HFFc6 (cell line): ENCODE data around the gene GPD1. TPM values are rescaled to one million over a fixed set of nuclear protein-coding genes. Genes with fewer than 3 reads are reported as not detected.

Source experiments
- DNase-seq: peaks from one replicate; pipeline ENCODE4 v3.0.0-alpha.2; 2018
- H3K27ac Mint-ChIP-seq: 2 replicates; pipeline ENCODE4 v1.8.0; 2020; ENCODE audit warnings: mild to moderate bottlenecking, mixed read lengths
- H3K27me3 Mint-ChIP-seq: 2 replicates; pipeline ENCODE4 v1.8.0; 2021; ENCODE audit warnings: mild to moderate bottlenecking, moderate library complexity, mixed read lengths; ENCODE audit not compliant: insufficient read depth
- H3K36me3 Mint-ChIP-seq: 2 replicates; pipeline ENCODE4 v1.8.0; 2021; ENCODE audit warnings: low read depth, mixed read lengths
- H3K4me1 Mint-ChIP-seq: 2 replicates; pipeline ENCODE4 v1.8.0; 2020; ENCODE audit warnings: low read depth, mixed read lengths
- H3K4me3 Mint-ChIP-seq: 2 replicates; pipeline ENCODE4 v1.8.0; 2020; ENCODE audit warnings: mild to moderate bottlenecking, moderate library complexity, mixed read lengths
- H3K9me3 Mint-ChIP-seq: 2 replicates; pipeline ENCODE4 v1.8.0; 2020; ENCODE audit warnings: mild to moderate bottlenecking, mixed read lengths
- total RNA-seq, 6 experiments: library from RNA; stranded (reverse); fragmentation: NEBNext Ultra II Directional; extraction: Animal tissue kit (Norgen Biotek cat#: 25700); gene quantifications; 2 replicates in 1 of 6; 3 replicates in 5 of 6; pipeline ENCODE4 v1.2.3, GENCODE V29; 2021
- TF ChIP-seq, protein P1 (sequence below): fragments of 200-600 bp; sonication (generic); IDR thresholded peaks from 2 replicates; pipeline ENCODE4 v1.5.0; 2021; ENCODE audit warnings: antibody characterized with exemption, mild to moderate bottlenecking

GPD1 gene
- total RNA-seq, 6 experiments from 2014 or later: 0.20 TPM; not detected in 5

DNA sequence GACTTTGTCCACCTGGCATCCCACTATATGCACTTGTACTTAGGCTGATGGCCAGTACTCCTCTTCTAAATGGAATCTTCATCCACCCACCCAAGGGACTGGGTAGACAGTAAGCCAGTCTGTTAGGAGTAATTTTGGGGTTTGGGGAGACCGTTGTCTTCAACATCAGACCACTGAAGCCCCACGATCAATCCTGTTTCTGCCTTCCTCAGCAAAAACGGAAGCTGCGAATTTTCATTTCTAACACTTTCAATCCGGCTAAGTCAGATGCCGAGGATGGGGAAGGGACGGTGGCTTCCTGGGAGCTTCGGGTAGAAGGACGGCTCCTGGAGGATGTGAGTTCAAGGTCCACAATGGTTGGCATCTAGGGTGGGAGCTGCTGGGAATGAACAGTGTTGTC is 16.7 kb upstream of the GPD1 start:
- peak overlapping the region; percentile 85 for H3K27ac Mint-ChIP-seq
- no peaks in the 10 kb centered on the region; the same call in 1 of the 2 replicates for H3K27me3 Mint-ChIP-seq
- peak overlapping the region; percentile 92; the same call in 1 of the 2 replicates for H3K4me3 Mint-ChIP-seq
- no peaks in the 10 kb centered on the region for H3K9me3 Mint-ChIP-seq
- TF ChIP-seq, protein P1, sequence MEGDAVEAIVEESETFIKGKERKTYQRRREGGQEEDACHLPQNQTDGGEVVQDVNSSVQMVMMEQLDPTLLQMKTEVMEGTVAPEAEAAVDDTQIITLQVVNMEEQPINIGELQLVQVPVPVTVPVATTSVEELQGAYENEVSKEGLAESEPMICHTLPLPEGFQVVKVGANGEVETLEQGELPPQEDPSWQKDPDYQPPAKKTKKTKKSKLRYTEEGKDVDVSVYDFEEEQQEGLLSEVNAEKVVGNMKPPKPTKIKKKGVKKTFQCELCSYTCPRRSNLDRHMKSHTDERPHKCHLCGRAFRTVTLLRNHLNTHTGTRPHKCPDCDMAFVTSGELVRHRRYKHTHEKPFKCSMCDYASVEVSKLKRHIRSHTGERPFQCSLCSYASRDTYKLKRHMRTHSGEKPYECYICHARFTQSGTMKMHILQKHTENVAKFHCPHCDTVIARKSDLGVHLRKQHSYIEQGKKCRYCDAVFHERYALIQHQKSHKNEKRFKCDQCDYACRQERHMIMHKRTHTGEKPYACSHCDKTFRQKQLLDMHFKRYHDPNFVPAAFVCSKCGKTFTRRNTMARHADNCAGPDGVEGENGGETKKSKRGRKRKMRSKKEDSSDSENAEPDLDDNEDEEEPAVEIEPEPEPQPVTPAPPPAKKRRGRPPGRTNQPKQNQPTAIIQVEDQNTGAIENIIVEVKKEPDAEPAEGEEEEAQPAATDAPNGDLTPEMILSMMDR: no peak
- no peak for DNase-seq
- H3K4me1 Mint-ChIP-seq: peaks cover 50% of the 10 kb centered on the region
- peaks cover 24% of the 10 kb centered on the region for H3K36me3 Mint-ChIP-seq

DNA sequence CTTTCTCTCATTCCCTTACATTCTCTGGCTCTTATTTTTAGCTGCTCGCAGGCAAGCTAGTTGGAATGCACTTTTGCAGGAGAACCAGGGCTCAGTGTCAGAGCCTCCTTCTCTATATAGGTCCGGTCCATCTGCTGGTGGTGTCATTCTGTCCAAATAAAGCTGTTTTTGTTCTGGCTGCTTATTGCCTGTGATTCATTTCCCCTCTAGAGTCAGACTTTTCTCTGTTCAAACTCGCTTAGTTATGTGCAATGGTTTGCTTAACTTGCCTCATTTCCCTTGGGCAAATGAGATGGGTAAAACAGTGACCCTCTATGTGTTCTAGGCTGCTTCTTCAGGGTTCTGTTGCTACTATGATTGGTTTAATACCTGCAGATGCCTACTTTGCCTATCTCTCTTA is 15.8 kb upstream of the GPD1 start:
- Mint-ChIP-seq H3K4me1 (peaks cover 50% of the 10 kb centered on the region), H3K27me3 (no peaks in the 10 kb centered on the region; the same call in 1 of the 2 replicates), H3K36me3 (peaks cover 24% of the 10 kb centered on the region), H3K27ac (peak overlapping the region; percentile 85), H3K4me3 (peak overlapping the region; percentile 67), H3K9me3 (no peaks in the 10 kb centered on the region)
- peak; percentile 64 for DNase-seq
- TF ChIP-seq, protein P1: no peak

DNA sequence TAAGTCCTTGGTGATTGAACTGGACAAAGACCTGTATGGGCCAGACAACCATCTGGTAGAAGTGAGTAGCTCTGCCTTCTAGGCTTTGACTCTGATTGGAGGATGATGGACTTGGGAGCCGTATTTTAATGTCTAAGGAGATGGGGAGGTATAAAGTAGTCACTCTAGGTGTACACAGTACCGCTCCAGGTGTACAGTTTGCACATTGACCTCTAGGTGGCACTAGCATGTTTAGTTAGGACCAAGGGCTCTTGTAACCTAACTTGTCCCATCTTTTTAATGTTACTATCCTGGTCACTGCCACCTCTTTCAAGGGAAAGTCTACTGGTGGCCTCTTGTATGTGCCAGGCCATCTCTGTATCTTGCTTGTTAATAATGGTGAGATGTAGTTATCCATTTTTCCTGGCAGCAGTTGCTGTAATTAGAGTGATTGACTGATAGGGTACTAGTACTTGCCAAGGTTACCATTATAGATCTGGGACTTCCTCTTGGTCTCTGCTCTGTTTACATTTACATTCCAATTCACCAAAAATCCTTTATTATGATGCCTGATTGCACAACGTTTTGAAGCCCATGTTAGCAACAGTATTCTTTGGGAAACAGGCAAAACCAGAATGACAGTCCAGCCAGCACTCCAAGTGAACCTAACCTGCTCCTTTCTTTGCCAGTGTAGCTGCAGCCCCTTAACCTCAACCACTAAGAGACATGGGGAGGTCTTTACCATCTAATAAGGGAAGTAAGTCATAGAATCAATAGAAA is 15.1 kb upstream of the GPD1 start:
- DNase-seq: peak; percentile 39
- Mint-ChIP-seq H3K27me3 (no peaks in the 10 kb centered on the region; the same call in 1 of the 2 replicates), H3K4me3 (peak overlapping the region; percentile 67), H3K9me3 (no peaks in the 10 kb centered on the region), H3K27ac (peak overlapping the region; percentile 85), H3K4me1 (peaks cover 45% of the 10 kb centered on the region), H3K36me3 (peaks cover 24% of the 10 kb centered on the region)
- TF ChIP-seq, protein P1: peak; percentile 90

DNA sequence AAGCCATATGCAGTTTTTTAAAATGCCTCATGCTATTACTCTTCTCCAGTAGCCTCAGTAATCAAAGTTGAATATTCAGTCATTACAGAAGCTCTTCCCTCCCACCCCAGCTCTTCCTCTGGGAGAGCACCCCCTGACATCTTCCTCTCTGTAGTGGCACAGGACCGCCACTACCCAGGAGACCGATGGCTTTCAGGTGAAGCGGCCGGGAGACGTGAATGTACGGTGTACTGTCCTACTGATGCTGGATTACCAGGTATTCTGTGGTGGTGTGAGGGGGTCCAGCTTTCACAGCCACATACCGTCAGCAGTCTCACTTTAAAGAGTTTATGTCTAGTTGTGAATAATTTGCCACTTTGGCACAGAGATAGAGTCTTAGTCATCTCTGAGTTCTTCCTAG is 14.1 kb upstream of the GPD1 start:
- no peak for DNase-seq
- Mint-ChIP-seq H3K4me1 (peaks cover 43% of the 10 kb centered on the region), H3K27ac (no peak overlapping the region), H3K4me3 (no peak overlapping the region), H3K36me3 (peaks cover 24% of the 10 kb centered on the region), H3K27me3 (no peaks in the 10 kb centered on the region; the same call in 1 of the 2 replicates), H3K9me3 (no peaks in the 10 kb centered on the region)
- TF ChIP-seq, protein P1: no peak

DNA sequence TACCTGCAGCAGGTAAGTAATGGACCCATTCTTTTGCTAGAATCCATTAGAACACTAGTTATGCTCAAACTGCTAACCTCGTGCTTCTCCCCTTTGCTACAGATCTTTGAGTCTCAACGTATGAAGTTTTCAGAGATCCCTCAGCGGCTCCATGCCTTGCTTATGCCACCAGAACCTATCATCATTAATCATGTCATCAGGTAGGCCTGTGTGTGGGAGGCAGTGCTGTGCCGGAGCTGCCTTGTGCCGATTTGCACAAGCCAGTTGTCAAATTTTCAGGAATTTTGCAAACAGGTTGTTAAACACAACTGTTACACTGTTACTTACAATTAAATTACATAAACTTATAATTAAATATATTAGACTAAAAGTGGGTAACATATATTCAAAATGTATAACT is 13.4 kb upstream of the GPD1 start:
- Mint-ChIP-seq H3K9me3 (no peaks in the 10 kb centered on the region), H3K4me1 (peaks cover 43% of the 10 kb centered on the region), H3K36me3 (peaks cover 30% of the 10 kb centered on the region), H3K27me3 (no peaks in the 10 kb centered on the region; the same call in 1 of the 2 replicates), H3K4me3 (no peak overlapping the region), H3K27ac (no peak overlapping the region)
- TF ChIP-seq, protein P1: no peak
- no peak for DNase-seq
